CD4-positive, alpha-beta T cell treated with Interleukin-6 at 100 ng/mL for 8 hours (primary cell): ENCODE measurements around the gene PHLPP1.
"Not testable (repeated sequence)": the region's sequence is repeated elsewhere in the genome, so short reads cannot be mapped to it uniquely, and the experiment has no call there.

Source experiments
- DNase-seq: peaks from one replicate; pipeline ENCODE4 v3.0.0-alpha.2; 2020; ENCODE audit warnings: mixed read lengths, low spot score

The PHLPP1 gene

GRCh38 chr18:62773691-62774090 is 58.4 kb downstream of the PHLPP1 start:
- no peak for DNase-seq

- DNase-seq: no peak
These were observed 60.8 kb downstream of the PHLPP1 start for GRCh38 chr18:62776024-62776570.

- DNase-seq: no peak
These were observed 62.5 kb downstream of the PHLPP1 start for GRCh38 chr18:62777814-62778213.

- DNase-seq: no peak
These were observed 63.9 kb downstream of the PHLPP1 start for GRCh38 chr18:62778976-62779869.

- DNase-seq: no peak
These were observed 65.9 kb downstream of the PHLPP1 start for GRCh38 chr18:62781262-62781661.

- DNase-seq: no peak
These were observed 66.6 kb downstream of the PHLPP1 start for GRCh38 chr18:62781893-62782292.

GRCh38 chr18:62784338-62784965 is 69.1 kb downstream of the PHLPP1 start:
- DNase-seq: no peak

GRCh38 chr18:62784966-62785413 is 69.6 kb downstream of the PHLPP1 start:
- DNase-seq: no peak

GRCh38 chr18:62786689-62787088 is 71.3 kb downstream of the PHLPP1 start:
- DNase-seq: no peak

GRCh38 chr18:62788111-62788510 is 72.8 kb downstream of the PHLPP1 start:
- DNase-seq: no peak

- DNase-seq: no peak
These were observed 73.5 kb downstream of the PHLPP1 start for GRCh38 chr18:62788876-62789275.

- no peak for DNase-seq
These were observed 75.8 kb downstream of the PHLPP1 start for GRCh38 chr18:62790871-62791772.

GRCh38 chr18:62792016-62792415 is 76.7 kb downstream of the PHLPP1 start:
- no peak for DNase-seq

- no peak for DNase-seq
These were observed 80.5 kb downstream of the PHLPP1 start for GRCh38 chr18:62795813-62796212.

GRCh38 chr18:62796216-62796621 is 80.9 kb downstream of the PHLPP1 start:
- no peak for DNase-seq

- DNase-seq: no peak
These were observed 82.0 kb downstream of the PHLPP1 start for GRCh38 chr18:62797329-62797728.

- no peak for DNase-seq
These were observed 84.6 kb downstream of the PHLPP1 start for GRCh38 chr18:62799977-62800376.

GRCh38 chr18:62802523-62802922 is 87.2 kb downstream of the PHLPP1 start:
- DNase-seq: no peak

GRCh38 chr18:62807396-62807795 is 92.1 kb downstream of the PHLPP1 start:
- DNase-seq: no peak

GRCh38 chr18:62808123-62808522 is 92.8 kb downstream of the PHLPP1 start:
- no peak for DNase-seq

GRCh38 chr18:62809445-62809844 is 94.1 kb downstream of the PHLPP1 start:
- DNase-seq: not testable (repeated sequence)

GRCh38 chr18:62809900-62810299 is 94.6 kb downstream of the PHLPP1 start:
- DNase-seq: no peak
